Measurements from ENCODE around the gene PTPRE.

- TF ChIP-seq CTCF (IDR thresholded peaks at IDR 0.05), result no peak
- no peak for TF ChIP-seq POLR2A (IDR thresholded peaks at IDR 0.05)
Measured at GRCh38 chr10:127869329-127869728, 37.6 kb upstream of the PTPRE start.

Measured in right lobe of liver (tissue), 4 donors.